ENCODE measurements around the gene VCL. TPM values are rescaled to one million over a fixed set of nuclear protein-coding genes. Genes with fewer than 3 reads are reported as not detected.

Gene VCL
- total RNA-seq, 1 donor from 2014 or later = 74.6 TPM

GRCh38 chr10:74084955-74085354 lies 87.0 kb downstream of the VCL start:
- DNase-seq (ENCODE audit: low read depth, low spot score) = no peak
- Mint-ChIP-seq H3K9me3 (no peaks in the 10 kb centered on the region), H3K36me3 (ENCODE audit: low read depth) (no peaks in the 10 kb centered on the region), H3K27ac (ENCODE audit: unreplicated experiment) (no peak overlapping the region), H3K27me3 (ENCODE audit: low read depth) (no peaks in the 10 kb centered on the region), H3K4me3 (no peak overlapping the region), H3K4me1 (peaks cover 5% of the 10 kb centered on the region)
- no peak for TF ChIP-seq CTCF (conservative IDR thresholded peaks at IDR 0.05)

GRCh38 chr10:74086317-74086716 lies 88.4 kb downstream of the VCL start:
- TF ChIP-seq CTCF (conservative IDR thresholded peaks at IDR 0.05) = no peak
- DNase-seq (ENCODE audit: low read depth, low spot score) = no peak
- Mint-ChIP-seq H3K27me3 (ENCODE audit: low read depth) (no peaks in the 10 kb centered on the region), H3K9me3 (no peaks in the 10 kb centered on the region), H3K27ac (ENCODE audit: unreplicated experiment) (no peak overlapping the region), H3K4me3 (no peak overlapping the region), H3K36me3 (ENCODE audit: low read depth) (no peaks in the 10 kb centered on the region), H3K4me1 (peaks cover 4% of the 10 kb centered on the region)

- no peak overlapping the region for H3K4me3 Mint-ChIP-seq
- TF ChIP-seq CTCF (conservative IDR thresholded peaks at IDR 0.05) = no peak
- H3K27ac Mint-ChIP-seq (ENCODE audit: unreplicated experiment) = no peak overlapping the region
- H3K27me3 Mint-ChIP-seq (ENCODE audit: low read depth) = no peaks in the 10 kb centered on the region
- peaks cover 4% of the 10 kb centered on the region for H3K4me1 Mint-ChIP-seq
- H3K9me3 Mint-ChIP-seq = no peaks in the 10 kb centered on the region
- H3K36me3 Mint-ChIP-seq (ENCODE audit: low read depth) = no peaks in the 10 kb centered on the region
- DNase-seq (ENCODE audit: low read depth, low spot score) = no peak
Observed at GRCh38 chr10:74088722-74089121, 90.8 kb downstream of the VCL start.

- no peak for TF ChIP-seq CTCF (conservative IDR thresholded peaks at IDR 0.05)
- no peaks in the 10 kb centered on the region for H3K4me1 Mint-ChIP-seq
- H3K9me3 Mint-ChIP-seq = no peaks in the 10 kb centered on the region
- H3K27ac Mint-ChIP-seq (ENCODE audit: unreplicated experiment) = no peak overlapping the region
- H3K36me3 Mint-ChIP-seq (ENCODE audit: low read depth) = peaks cover 13% of the 10 kb centered on the region
- H3K4me3 Mint-ChIP-seq = no peak overlapping the region
- no peaks in the 10 kb centered on the region for H3K27me3 Mint-ChIP-seq (ENCODE audit: low read depth)
- no peak for DNase-seq (ENCODE audit: low read depth, low spot score)
Observed at GRCh38 chr10:74092372-74092771, 94.5 kb downstream of the VCL start.

- no peak for TF ChIP-seq CTCF (conservative IDR thresholded peaks at IDR 0.05)
- Mint-ChIP-seq H3K4me3 (no peak overlapping the region), H3K9me3 (no peaks in the 10 kb centered on the region), H3K27ac (ENCODE audit: unreplicated experiment) (no peak overlapping the region), H3K4me1 (no peaks in the 10 kb centered on the region), H3K27me3 (ENCODE audit: low read depth) (no peaks in the 10 kb centered on the region), H3K36me3 (ENCODE audit: low read depth) (peaks cover 17% of the 10 kb centered on the region)
- DNase-seq (ENCODE audit: low read depth, low spot score) = no peak
Observed at GRCh38 chr10:74093530-74094164, 95.7 kb downstream of the VCL start.

Measured in neural crest cell (in vitro differentiated cells).